GM21576 (cell line): ENCODE results near the gene ZNF487.

Experiments
- ATAC-seq: cut with Tn5 transposase; IDR thresholded peaks from one replicate; pipeline ENCODE4 v1.9.1; 2021; ENCODE audit warnings: mild to moderate bottlenecking, moderate library complexity; ENCODE audit not compliant: unreplicated experiment

Gene ZNF487

DNA sequence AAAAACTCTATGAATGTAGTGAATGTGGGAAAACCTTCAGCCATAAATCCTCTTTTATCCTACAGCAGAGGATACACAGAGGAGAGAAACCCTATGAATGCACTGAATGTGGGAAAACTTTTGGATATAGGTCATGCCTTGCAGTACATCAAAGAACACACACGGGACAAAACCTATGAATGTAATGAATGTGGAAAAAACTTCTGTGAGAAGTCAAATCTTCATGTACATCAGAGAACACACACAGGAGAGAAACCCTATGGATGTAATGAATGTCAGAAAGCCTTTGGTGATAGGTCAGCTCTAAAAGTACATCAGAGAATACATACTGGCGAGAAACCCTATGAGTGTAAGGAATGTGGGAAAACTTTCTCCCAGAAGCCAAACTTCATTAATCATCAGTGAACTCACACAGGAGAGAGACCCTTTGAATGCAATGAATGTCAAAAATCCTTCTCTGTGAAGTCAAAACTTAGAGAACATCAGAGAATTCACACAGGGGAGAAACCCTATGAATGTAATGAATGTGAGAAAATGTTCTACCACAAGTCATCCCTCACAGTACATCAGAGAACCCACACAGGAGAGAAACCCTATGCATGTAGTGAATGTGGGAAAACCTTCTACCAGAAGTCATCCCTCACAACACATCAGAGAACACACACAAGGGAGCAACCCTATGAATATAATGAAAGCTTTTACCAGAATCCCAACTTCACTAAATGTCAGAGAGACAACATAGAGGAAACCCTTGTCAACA lies 45.6 kb downstream of the ZNF487 start:
- no peak for ATAC-seq

GRCh38 chr10:43491855-43492254 lies 54.9 kb downstream of the ZNF487 start:
- ATAC-seq = no peak

- ATAC-seq = no peak
Observed at GRCh38 chr10:43502931-43503330, 66.0 kb downstream of the ZNF487 start.

GRCh38 chr10:43524434-43525247 lies 87.7 kb downstream of the ZNF487 start:
- ATAC-seq = no peak
